Aorta (tissue), 5 donors: Measurements from ENCODE around the gene GGA2. TPM values are rescaled to one million over a fixed set of nuclear protein-coding genes. Genes with fewer than 3 reads are reported as not detected.
"Not testable (repeated sequence)": the region's sequence is repeated elsewhere in the genome, so short reads cannot be mapped to it uniquely, and the experiment has no call there.

Source experiments
- ATAC-seq: fragments of 200-7000 bp; cut with Tn5 transposase; one replicate; pipeline ENCODE4 v1.9.1; 2022; ENCODE audit warnings: moderate library complexity; ENCODE audit not compliant: low FRiP score
- DNase-seq, 2 donors: peaks; one replicate each; pipeline ENCODE4 v3.0.0-alpha.2; 2020
- H3K27ac ChIP-seq, 2 donors: one replicate each; pipeline ENCODE4 v1.5.1; 2013; ENCODE audit warnings: low read length in 2 of 2, mild to moderate bottlenecking in 2 of 2, moderate library complexity in 2 of 2, control low read depth in 1 of 2, inconsistent platforms in 1 of 2, low read depth in 1 of 2
- H3K27me3 ChIP-seq, 2 donors: one replicate each; pipeline ENCODE4 v1.6.1; 2013; ENCODE audit warnings: control low read depth in 1 of 2, low read length in 1 of 2, mild to moderate bottlenecking in 1 of 2, moderate library complexity in 1 of 2; ENCODE audit not compliant: insufficient read depth in 2 of 2, control insufficient read depth in 1 of 2
- H3K36me3 ChIP-seq, 2 donors: one replicate each; pipeline ENCODE4 v1.6.1; 2013; ENCODE audit warnings: control low read depth in 1 of 2, low read length in 1 of 2, mild to moderate bottlenecking in 1 of 2; ENCODE audit not compliant: insufficient read depth in 2 of 2, control insufficient read depth in 1 of 2
- H3K4me1 ChIP-seq, 2 donors: one replicate each; pipeline ENCODE4 v1.6.1; 2013; ENCODE audit warnings: low read length in 2 of 2, control low read depth in 1 of 2, mild to moderate bottlenecking in 1 of 2, moderate library complexity in 1 of 2; ENCODE audit not compliant: insufficient read depth in 2 of 2, control insufficient read depth in 1 of 2
- H3K4me3 ChIP-seq, 2 donors: one replicate each; pipeline ENCODE4 v1.5.1; 2013; ENCODE audit warnings: low read length in 2 of 2, control low read depth in 1 of 2, mild to moderate bottlenecking in 1 of 2
- H3K9me3 ChIP-seq: one replicate; pipeline ENCODE4 v1.6.1; 2013; ENCODE audit warnings: mild to moderate bottlenecking, low read length; ENCODE audit not compliant: control insufficient read depth
- WGBS, 2 donors: extraction: QIAGEN DNeasy Blood & Tissue Kit; methylation state at CpG; one replicate each; pipeline ENCODE4 v1.1.7; 2013; 5-methylcytosine and 5-hydroxymethylcytosine counted together
- intact Hi-C, 2 donors: fragments of 100-400 bp; cut with DNase I; formaldehyde crosslinking; loops; one replicate each; pipeline versions ENCODE4 v1.14.2 to v1.15.0; 2022
- polyA plus RNA-seq, 2 donors: library from polyadenylated mRNA; stranded (reverse); fragments of 200-250 nt; gene quantifications; one replicate each; pipeline ENCODE4 v1.2.3, GENCODE V29; 2013
- total RNA-seq, 2 donors: library from RNA; stranded (reverse); fragmentation: NEBNext Ultra II Directional; extraction: Animal tissue kit (Norgen Biotek cat#: 25700); gene quantifications; one replicate each; pipeline ENCODE4 v1.2.1, GENCODE V29; 2021
- donor health status: healthy with polysubstance abuse.
- donor health status: Bipolar disorder and iron deficiency.
- donor health status: DM: no; HTN: no; CAD: no.
- donor health status: DM: no; HTN: no; CAD: no.
- donor health status: DM: yes; HTN: yes; CAD: no.

The GGA2 gene
- total and polyA plus RNA-seq, 4 donors = 12.0 to 84.9 (median 33.1) TPM

DNA sequence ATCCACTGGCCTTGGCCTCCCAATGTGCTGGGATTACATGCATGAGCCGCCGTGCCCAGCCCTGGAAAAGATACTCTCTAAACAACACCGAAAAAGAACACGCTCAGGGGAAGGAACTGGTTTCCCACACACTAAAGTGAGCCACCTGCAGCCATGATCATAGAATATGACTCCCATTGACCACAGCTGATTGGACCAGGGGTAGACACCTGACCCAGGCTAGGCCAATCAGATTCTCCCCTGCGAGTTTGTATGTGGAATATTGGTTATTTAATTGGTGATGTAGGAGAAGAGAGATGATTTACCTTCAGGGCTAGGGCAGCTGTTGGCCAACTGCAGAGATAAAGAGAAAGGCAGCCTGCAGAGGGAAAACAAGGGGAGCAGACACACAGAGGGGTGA is 9.0 kb upstream of the GGA2 start:
- peaks cover 0 to 5% of the 10 kb centered on the region in 2 donors for H3K36me3 ChIP-seq
- DNase-seq = no peak
- no peaks in the 10 kb centered on the region for H3K4me1 ChIP-seq
- H3K27me3 ChIP-seq = no peaks in the 10 kb centered on the region
- WGBS, 2 donors = 96 to 97% methylated on average over 5 of the region's 5 CpGs
- ATAC-seq = no peak
- H3K9me3 ChIP-seq = no peaks in the 10 kb centered on the region
- intact Hi-C loops = no loop called here
- H3K4me3 ChIP-seq = no peak overlapping the region
- H3K27ac ChIP-seq = no peak overlapping the region

- Histone ChIP-seq H3K9me3 (no peaks in the 10 kb centered on the region), H3K27me3 (no peaks in the 10 kb centered on the region), H3K4me1 (no peaks in the 10 kb centered on the region), H3K27ac (no peak overlapping the region), H3K4me3 (no peak overlapping the region), H3K36me3 (peaks cover 0 to 2% of the 10 kb centered on the region in 2 donors)
- intact Hi-C loops = no loop called here
- DNase-seq = no peak
- ATAC-seq = no peak
- 72 to 75% methylated on average over 3 of the region's 3 CpGs for WGBS, 2 donors
These were observed 8.2 kb upstream of the GGA2 start for GRCh38 chr16:23518435-23518891.

DNA sequence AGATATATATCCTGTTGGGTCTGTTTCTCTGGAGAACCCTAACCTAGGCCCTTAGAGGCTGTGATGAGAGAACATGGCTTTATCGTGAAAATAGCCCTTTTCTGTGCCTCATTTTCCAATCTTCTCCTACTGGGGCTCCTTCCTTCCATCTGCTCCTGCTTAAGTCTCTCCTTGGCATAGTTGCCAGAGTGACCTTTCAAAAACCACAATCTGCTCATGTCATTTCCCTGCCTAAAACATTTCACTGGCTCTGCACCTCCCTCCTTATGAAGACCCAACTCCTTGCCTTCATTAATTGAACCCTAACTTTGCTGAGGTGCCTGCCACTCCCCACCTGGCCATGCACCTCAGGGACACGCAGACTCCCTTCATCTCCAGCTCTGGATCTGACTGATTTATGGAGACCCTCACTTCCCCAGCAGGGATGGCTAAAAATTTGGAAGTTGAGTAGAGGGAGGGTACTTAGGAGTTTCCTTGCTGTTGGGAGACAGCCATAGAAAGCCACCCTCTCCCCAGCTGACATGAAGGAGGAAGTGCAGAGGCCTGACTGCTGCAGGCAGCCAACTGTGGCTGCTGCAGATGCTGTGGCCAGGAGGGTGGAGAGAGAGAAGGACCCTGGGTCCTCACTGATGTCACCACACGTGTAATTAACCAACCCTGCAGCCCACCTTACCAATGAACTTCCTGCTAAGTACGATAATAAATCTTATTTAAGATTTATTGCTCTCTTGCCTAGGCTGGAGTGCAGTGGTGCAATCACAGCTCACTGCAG is 6.3 kb upstream of the GGA2 start:
- no peak overlapping the region for H3K4me3 ChIP-seq
- intact Hi-C loops = no loop called here
- WGBS, 2 donors = 84 to 85% methylated on average over 4 of the region's 4 CpGs
- peaks cover 0 to 2% of the 10 kb centered on the region in 2 donors for H3K36me3 ChIP-seq
- H3K4me1 ChIP-seq = no peaks in the 10 kb centered on the region
- no peaks in the 10 kb centered on the region for H3K27me3 ChIP-seq
- H3K27ac ChIP-seq = no peak overlapping the region
- H3K9me3 ChIP-seq = no peaks in the 10 kb centered on the region
- DNase-seq (no peak), ATAC-seq (no peak)

DNA sequence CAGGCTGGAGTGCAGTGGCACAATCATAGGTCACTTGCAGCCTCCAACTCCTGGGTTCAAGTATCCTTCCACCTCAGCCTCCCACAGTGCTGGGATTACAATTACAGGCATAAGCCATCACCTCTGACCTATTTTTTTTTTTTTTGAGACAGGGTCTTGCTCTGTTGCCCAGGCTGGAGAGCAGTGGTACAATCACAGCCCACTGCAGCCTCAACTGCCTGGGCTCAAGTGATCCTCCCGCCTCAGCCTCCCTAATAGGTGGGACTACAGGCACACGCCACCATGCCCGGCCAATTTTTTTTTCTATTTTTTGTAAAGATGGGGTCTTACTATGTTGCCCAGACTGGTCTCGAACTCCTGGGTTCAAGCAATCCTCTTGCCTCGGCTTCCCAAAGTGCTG is 5.6 kb upstream of the GGA2 start:
- Histone ChIP-seq H3K9me3 (no peaks in the 10 kb centered on the region), H3K27me3 (no peaks in the 10 kb centered on the region), H3K4me1 (no peaks in the 10 kb centered on the region), H3K36me3 (peaks cover 0 to 2% of the 10 kb centered on the region in 2 donors), H3K27ac (no peak overlapping the region), H3K4me3 (no peak overlapping the region)
- ATAC-seq (no peak), DNase-seq (no peak)
- WGBS, 2 donors = 97 to 100% methylated on average over 5 of the region's 5 CpGs
- intact Hi-C loops = no loop called here

DNA sequence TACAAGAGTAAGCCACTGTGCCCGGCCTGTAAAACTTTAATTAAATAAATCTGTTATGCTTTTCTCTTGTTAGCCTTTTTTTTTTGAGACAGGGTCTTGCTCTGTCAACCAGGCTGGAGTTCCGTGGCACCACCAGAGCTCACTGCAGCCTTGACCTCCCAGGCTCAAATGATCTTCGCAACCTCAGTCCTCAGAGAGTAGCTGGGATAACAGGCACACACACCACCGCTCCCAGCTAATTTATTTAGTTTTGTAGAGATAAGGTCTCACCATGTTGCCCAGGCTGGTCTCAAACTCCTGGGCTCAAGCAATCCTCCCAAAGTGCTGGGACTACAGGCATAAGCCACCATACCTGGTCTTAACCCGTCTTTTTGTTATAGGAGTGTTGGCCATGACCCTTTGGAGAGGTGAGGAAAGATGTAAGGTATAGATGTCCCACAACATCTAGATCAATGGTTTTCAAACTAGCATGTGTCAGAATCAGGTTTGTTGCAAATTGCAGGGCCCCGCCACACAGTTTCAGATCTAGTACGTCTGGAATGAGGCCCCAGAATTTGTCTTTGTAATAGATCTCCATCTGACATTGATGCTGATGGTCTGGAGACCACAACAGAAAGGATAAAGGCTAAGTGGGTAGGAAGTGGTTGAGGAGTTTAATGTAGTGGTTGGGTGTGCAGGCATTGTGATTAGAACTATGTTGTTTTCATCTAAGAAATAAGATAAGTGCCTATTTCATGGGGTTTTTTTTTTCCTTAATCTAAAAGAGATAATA is 4.3 kb upstream of the GGA2 start:
- DNase-seq = peak in 1 of 2 donors; percentile 5

DNA sequence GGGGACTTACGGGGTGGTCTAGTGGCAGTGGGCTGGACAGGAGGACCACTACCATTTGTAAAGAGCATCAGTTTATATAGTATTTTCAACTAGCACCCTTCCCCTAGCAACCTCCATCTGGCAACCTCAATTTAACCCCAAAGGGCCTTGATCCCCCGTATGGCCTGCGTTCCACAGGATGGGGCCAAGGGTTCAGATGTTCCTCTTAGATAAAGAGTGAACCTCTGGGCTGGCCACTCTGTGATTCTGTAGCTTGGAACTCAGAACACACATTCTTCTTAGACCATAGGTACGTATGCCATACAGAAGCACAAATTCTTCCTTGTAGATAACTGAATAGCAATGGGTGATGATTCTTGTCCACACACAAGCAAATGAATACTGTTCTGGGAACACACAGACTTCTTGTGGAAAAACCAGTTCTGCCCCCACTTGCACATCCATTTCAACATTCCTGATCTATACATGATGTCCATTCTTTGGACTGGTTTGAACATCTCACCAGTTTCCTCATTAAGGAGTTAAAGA is 1.9 kb upstream of the GGA2 start:
- Histone ChIP-seq H3K36me3 (peaks cover 0 to 2% of the 10 kb centered on the region in 2 donors), H3K4me3 (no peak overlapping the region), H3K4me1 (no peaks in the 10 kb centered on the region), H3K27me3 (no peaks in the 10 kb centered on the region), H3K27ac (no peak overlapping the region), H3K9me3 (no peaks in the 10 kb centered on the region)
- 90 to 93% methylated on average over 4 of the region's 4 CpGs for WGBS, 2 donors
- DNase-seq (no peak), ATAC-seq (no peak)
- intact Hi-C loops = no loop called here

More for the DNA sequence above, 4.3 kb upstream of the GGA2 start:
- Histone ChIP-seq H3K9me3 (no peaks in the 10 kb centered on the region), H3K4me3 (no peak overlapping the region), H3K36me3 (peaks cover 0 to 2% of the 10 kb centered on the region in 2 donors), H3K27me3 (no peaks in the 10 kb centered on the region), H3K4me1 (no peaks in the 10 kb centered on the region), H3K27ac (no peak overlapping the region)
- intact Hi-C loops = no loop called here
- no peak for ATAC-seq
- WGBS, 2 donors = 84 to 86% methylated on average over 7 of the region's 7 CpGs

DNA sequence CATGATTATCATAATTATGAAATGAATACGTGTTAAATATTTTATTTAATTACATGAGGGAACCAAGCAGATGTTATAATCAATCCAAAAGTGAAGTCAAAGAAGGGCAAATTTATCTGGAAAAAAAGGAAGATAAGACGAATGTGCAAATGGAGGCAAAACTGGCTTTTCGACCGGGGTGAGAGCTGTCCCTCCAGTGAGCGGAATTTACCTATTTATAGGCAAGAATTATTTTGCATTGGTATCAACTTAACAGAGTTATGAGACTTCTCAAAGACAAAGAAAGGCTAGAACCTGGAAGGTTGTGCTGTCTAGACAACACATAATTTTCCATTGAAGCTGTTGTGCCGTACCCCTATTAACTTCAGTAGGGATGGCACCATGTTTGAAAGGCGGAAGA is 1.4 kb upstream of the GGA2 start:
- WGBS, 2 donors = 80 to 86% methylated on average over 7 of the region's 7 CpGs
- H3K36me3 ChIP-seq = peaks cover 0 to 2% of the 10 kb centered on the region in 2 donors
- H3K4me3 ChIP-seq = no peak overlapping the region
- no peaks in the 10 kb centered on the region for H3K9me3 ChIP-seq
- ATAC-seq (no peak), DNase-seq (no peak)
- no peaks in the 10 kb centered on the region for H3K4me1 ChIP-seq
- intact Hi-C loops = no loop called here
- H3K27me3 ChIP-seq = no peaks in the 10 kb centered on the region
- H3K27ac ChIP-seq = no peak overlapping the region

GRCh38 chr16:23510915-23511270 is 599 bp upstream of the GGA2 start:
- H3K4me1 ChIP-seq, H3K9me3 ChIP-seq, H3K36me3 ChIP-seq, intact Hi-C loops, DNase-seq, ATAC-seq, H3K27ac ChIP-seq, H3K27me3 ChIP-seq: not testable (repeated sequence)
- H3K4me3 ChIP-seq = peak overlapping the region in 1 of 2 donors; percentile 81
- 75 to 76% methylated on average over 9 to 10 of the region's 10 CpGs for WGBS, 2 donors
